ENCODE data around the gene C1orf52.
"Not testable (repeated sequence)": the region's sequence is repeated elsewhere in the genome, so short reads cannot be mapped to it uniquely, and the experiment has no call there.

C1orf52 gene

DNA sequence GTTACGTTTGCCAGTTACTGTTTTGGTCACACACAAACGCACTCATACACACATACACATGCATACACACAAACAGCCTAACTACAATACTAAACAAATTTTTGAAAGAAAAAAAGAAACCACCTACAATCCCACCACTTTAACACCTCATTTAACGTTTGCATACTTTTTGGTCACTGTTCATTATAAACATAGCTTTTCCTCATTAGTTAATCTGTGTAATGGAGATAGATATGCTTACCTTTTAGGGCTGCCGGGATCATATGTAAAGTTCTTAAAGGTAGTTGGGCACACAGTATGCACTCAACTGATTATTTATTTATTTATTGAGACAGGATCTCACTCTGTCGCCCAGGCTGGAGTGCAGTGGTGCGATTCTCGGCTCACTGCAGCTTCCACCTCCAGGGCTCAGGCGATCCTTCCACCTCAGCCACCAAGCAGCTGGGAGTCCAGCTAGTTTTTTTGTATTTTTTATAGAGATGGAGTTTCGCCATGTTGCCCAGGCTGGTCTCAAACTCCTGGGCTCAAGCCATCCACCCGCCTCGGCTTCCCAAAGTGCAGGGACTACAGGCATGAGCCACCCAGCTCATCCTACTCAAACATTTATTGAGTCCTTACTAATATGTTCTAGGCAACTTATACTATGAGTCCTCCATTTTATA is 17.6 kb upstream of the C1orf52 start:
- DNase-seq: no peak

GRCh38 chr1:85276215-85276977 is 16.9 kb upstream of the C1orf52 start, which contains the start of gene BCL10:
Gene BCL10, minus strand, starts transcription at chr1:85276632. Its CDS starts 280 bp downstream, at chr1:85276352.
- DNase-seq: peak; percentile 98

- DNase-seq: no peak
These were observed 16.3 kb upstream of the C1orf52 start for GRCh38 chr1:85275701-85276214.

GRCh38 chr1:85274969-85275453 is 15.5 kb upstream of the C1orf52 start:
- no peak for DNase-seq

- no peak for DNase-seq
These were observed 13.9 kb upstream of the C1orf52 start for GRCh38 chr1:85273397-85273796.

- no peak for DNase-seq
These were observed 9.5 kb upstream of the C1orf52 start for GRCh38 chr1:85268801-85269585.

- no peak for DNase-seq
These were observed 7.9 kb upstream of the C1orf52 start for GRCh38 chr1:85267313-85267712.

- no peak for DNase-seq
These were observed 4.7 kb upstream of the C1orf52 start for GRCh38 chr1:85264150-85264549.

DNA sequence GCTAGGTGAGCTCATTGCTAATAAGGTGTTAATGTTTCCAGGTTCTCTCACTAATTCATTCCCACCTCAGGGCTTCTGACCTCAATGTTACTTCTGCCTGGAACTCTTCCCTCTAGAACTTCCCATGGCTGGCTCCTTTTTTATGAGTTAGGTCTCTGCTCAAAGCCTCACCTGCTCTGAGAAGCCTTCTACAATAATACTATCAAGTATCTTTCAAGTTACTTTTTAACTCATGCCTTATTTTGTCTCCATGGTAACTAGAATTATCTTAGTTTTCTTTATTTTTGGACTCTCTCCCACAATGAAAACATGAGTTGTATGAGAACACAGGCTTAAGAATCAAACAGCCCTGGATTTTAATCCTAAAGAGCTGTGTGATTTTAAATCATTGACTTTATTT is 3.5 kb upstream of the C1orf52 start:
- DNase-seq: no peak

- no peak for DNase-seq
These were observed 431 bp upstream of the C1orf52 start for GRCh38 chr1:85259912-85260274.

- no peak for DNase-seq
These were observed 835 bp downstream of the C1orf52 start for GRCh38 chr1:85258536-85259117.

DNA sequence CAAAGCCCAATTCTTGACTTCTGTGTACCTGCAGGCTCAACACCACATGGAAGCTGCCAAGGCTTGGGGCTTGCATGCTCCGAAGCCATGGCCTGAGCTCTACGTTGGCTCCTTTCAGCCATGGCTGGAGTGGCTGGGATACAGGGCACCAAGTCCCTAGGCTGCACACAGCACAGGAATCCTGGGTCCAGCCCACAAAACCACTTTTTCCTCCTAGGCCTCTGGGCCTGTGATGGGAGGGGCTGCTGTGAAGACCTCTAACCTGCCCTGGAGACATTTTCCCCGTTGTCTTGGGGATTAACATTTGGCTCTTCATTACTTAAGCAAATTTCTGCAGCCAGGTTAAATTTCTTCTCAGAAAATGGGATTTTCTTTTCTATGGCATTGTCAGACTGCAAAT is 10.4 kb downstream of the C1orf52 start:
- not testable (repeated sequence) for DNase-seq

- DNase-seq: no peak
These were observed 13.6 kb downstream of the C1orf52 start for GRCh38 chr1:85245891-85246290.

GRCh38 chr1:85245456-85245855 is 14.0 kb downstream of the C1orf52 start:
- no peak for DNase-seq

DNA sequence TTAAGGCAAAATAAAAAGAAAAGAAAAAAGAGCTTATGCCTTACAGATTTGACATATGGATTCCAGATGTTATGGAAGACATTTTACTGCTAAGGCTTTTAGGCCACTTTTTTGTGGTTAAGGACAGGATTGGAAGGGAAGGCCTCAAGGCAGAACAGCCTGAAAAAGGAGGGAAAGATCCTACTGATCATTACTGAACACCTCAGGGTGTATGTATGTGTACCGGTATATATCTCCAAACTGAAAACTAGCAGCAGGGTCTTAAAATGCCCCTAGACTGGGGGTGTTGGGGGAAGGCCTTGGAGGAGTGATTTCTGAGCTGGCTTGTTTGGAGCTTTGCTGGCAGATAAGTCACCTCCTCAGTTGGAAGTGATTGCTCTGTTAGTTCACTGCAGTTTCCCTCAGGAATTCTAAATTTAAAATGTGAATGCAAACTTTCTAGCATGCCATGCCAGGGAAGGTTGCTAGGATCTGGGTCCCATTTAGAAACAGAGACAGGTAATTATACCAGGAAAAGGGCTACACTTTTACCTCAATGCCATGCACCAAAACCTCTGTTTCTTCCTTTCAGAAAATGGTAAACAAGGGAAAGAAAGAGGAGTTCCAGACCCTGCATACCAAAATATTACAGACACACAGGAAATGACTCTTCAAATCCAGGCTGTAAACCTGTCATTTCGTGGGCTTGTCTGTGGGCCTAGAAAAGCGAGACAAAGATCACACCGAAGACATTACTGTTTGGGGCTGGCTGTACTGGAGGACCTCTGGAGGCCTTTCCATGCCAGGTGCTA is 15.0 kb downstream of the C1orf52 start:
- peak; percentile 25 for DNase-seq

GRCh38 chr1:85243372-85243771 is 16.1 kb downstream of the C1orf52 start:
- no peak for DNase-seq

DNA sequence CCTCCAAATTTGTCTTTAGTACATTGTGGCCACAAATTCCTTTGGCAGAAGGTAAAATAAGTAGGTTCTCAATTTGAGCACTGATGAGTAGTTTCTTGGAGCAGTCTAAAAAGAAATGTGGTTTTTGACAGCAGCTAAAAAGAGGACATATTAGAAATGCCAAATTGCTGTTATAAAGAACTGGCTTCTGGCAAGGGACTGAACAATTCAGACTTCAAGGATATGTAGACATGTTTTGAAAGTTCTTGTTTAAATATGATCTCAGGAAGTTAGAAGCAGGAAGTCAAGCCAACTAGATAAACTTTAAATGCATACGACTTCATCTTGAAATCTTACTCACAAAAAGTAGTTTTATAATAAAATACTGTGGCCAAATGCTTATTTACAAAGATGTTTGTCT is 18.8 kb downstream of the C1orf52 start:
- no peak for DNase-seq

DNA sequence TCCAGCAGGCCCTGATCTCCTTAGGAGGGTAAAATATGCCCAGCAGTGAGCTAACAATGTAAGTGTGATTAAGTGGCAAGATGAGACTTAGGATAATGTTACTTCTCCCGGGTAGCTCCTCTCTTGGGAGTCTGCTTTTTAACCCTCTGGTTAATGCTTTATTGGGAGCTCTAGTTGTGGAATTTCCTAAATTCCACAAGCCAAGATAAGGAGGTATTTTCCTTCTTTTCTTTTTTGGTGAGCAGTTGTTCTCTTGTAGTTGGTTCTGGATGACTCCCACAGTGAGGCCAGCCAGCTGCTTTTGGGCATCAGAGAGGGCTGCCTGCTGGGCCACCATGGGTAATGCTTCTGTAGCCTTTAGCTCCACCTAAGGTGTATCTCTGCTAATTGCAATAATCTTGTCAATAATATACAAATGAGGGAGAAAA is 19.3 kb downstream of the C1orf52 start:
- no peak for DNase-seq

GRCh38 chr1:85237613-85238012 is 21.8 kb downstream of the C1orf52 start:
- DNase-seq: no peak

DNA sequence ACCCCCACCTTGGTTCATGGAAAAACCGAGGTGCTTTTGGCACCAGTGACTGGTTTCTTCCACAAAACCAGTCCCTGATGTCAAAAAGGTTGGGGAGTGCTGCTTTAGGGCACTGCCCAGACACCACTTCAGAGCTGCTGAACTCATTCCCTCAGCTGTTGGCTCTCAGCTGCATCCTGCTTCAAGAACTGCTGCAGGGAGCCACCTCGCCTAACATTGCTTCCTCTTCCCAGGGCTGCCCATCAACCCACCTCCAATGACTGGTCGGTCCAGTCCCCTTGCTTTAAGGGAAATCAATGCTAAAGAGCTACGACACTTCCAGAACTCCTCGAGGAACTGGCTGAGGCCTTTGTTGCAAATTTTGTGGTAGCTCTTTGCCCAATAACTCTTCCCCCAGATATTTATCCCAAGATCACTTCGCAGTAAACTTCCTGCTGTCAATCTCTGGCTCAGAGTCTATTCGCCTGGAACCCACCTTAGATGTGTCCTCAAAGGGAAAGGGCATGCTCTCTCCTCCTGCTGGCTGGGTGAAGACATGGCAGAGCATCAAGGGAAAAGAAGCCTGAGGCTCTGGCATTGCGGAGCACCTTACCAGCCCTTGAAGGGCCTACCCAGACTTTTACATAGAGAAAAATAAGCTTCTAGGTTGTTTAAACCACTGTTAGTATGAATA is 29.0 kb downstream of the C1orf52 start:
- DNase-seq: no peak

GRCh38 chr1:85229574-85230097 is 29.8 kb downstream of the C1orf52 start:
- DNase-seq: no peak
